Activated T-helper 17 cell treated with anti-CD3 and anti-CD28 coated beads, Interleukin-2, amount 50 U/mL, for 72 hours (primary cell): Measurements from ENCODE around the gene VSIR. TPM values are rescaled to one million over a fixed set of nuclear protein-coding genes. Genes with fewer than 3 reads are reported as not detected.

Experiments
- total RNA-seq, 2 donors: library from RNA; stranded (reverse); gene quantifications; one replicate each; pipeline ENCODE4 v1.2.3, GENCODE V29; 2022

The VSIR gene
- total RNA-seq, 2 donors from 2014 or later: 27.9 to 125 TPM

Other genes with a start within 250 kb of the VSIR start
- gene C10orf105, start 53.7 kb downstream of the VSIR start, total RNA-seq: 1 to 10 TPM in 1 of 2 donors, under 1 TPM in 1; 0.04 to 1.0 TPM
- 100 to 1,000 TPM; 121 to 153 TPM for gene PSAP, start 77.7 kb upstream of the VSIR start, total RNA-seq
- under 1 TPM in 1 of 2 donors, not detected in 1; 0.19 TPM for gene CHST3, start 190.9 kb upstream of the VSIR start, total RNA-seq